A549 (cell line): Measurements from ENCODE around the gene RPLP1. TPM values are rescaled to one million over a fixed set of nuclear protein-coding genes. Genes with fewer than 3 reads are reported as not detected.
A peak's percentile ranks its signal among the peaks of the same experiment; 100 is the strongest.

Experiments used
- ATAC-seq, 2 experiments: fragments of 200-7000 bp in 1 of 2; fragments of >200 bp in 1 of 2; cut with Nextera tagmentation in 1 of 2; cut with Tn5 transposase in 1 of 2; 3 replicates each; pipeline versions ENCODE4 v1.8.0 to v1.9.1; 2018 to 2020; ENCODE audit warnings: mild to moderate bottlenecking in 1 of 2, moderate library complexity in 1 of 2
- CTCF ChIA-PET: fragments of 300-600 bp; sonication (Branson Sonifier 250); formaldehyde crosslinking; extraction: SDS; loops from one replicate; lab custom pipeline; 2021; ENCODE audit warnings: antibody characterized with exemption, inconsistent platforms; lab: Yijun Ruan, JAX
- POLR2A ChIA-PET: fragments of 350-600 bp; formaldehyde crosslinking; extraction: SDS; loops from one replicate; lab custom pipeline; 2021; ENCODE audit warnings: antibody characterized with exemption, inconsistent platforms; lab: Yijun Ruan, JAX
- DNase-seq, 2 experiments: peaks; one replicate each; pipeline versions ENCODE4 v3.0.0 to v3.0.0-alpha.2; 2011 to 2016; ENCODE audit warnings: low read depth in 1 of 2, low spot score in 1 of 2
- FAIRE-seq: peaks from 2 replicates; lab custom pipeline; 2011; peaks lifted over from hg19 to GRCh38; lab: Jason Lieb, UNC
- H3K27ac ChIP-seq, 2 experiments: fragments of >200 bp; sonication (Bioruptor Twin); formaldehyde crosslinking; 3 replicates each; pipeline ENCODE4 v1.5.1; 2016 to 2017
- H3K4me1 ChIP-seq: fragments of >200 bp; sonication (Bioruptor Twin); formaldehyde crosslinking; 3 replicates; pipeline ENCODE4 v1.6.1; 2016
- H3K4me2 ChIP-seq: fragments of >200 bp; sonication (Bioruptor Twin); formaldehyde crosslinking; 3 replicates; pipeline ENCODE4 v1.6.1; 2016
- H3K4me3 ChIP-seq: fragments of >200 bp; sonication (Bioruptor Twin); formaldehyde crosslinking; 3 replicates; pipeline ENCODE4 v1.5.1; 2016
- H3K9me3 ChIP-seq: fragments of >200 bp; sonication (Bioruptor Twin); formaldehyde crosslinking; 3 replicates; pipeline ENCODE4 v1.6.1; 2016
- ATOH8 ChIP-seq: fragments of 250-450 bp; sonication (Bioruptor Pico); IDR thresholded peaks from 2 replicates; pipeline ENCODE4 v1.5.0; 2020; ENCODE audit warnings: low read depth, mild to moderate bottlenecking, moderate library complexity
- CBX8 ChIP-seq: fragments of 200-600 bp; sonication (generic); IDR thresholded peaks from 2 replicates; pipeline ENCODE4 v1.6.1; 2016
- CTCF ChIP-seq: fragments of >200 bp; sonication (Bioruptor Twin); formaldehyde crosslinking; IDR thresholded peaks from 3 replicates; pipeline ENCODE4 v1.5.1; 2016
- E2F6 ChIP-seq: IDR thresholded peaks from 2 replicates; pipeline ENCODE4 v1.6.1; 2012; ENCODE audit warnings: low read depth, borderline replicate concordance
- EHF ChIP-seq: fragments of 250-450 bp; sonication (Bioruptor Pico); IDR thresholded peaks from 2 replicates; pipeline ENCODE4 v1.5.0; 2020; ENCODE audit warnings: mild to moderate bottlenecking
- ELK1 ChIP-seq: fragments of 150-350 bp; IDR thresholded peaks from 2 replicates; pipeline ENCODE4 v1.6.1; 2014; ENCODE audit warnings: low read depth, mild to moderate bottlenecking, low read length
- EP300 ChIP-seq, 2 experiments: fragments of >200 bp; sonication (Bioruptor Twin); formaldehyde crosslinking; IDR thresholded peaks; 2 replicates in 1 of 2; 3 replicates in 1 of 2; pipeline ENCODE4 v1.6.1; 2016 to 2017
- GATA3 ChIP-seq: IDR thresholded peaks from 2 replicates; pipeline ENCODE4 v1.6.1; 2012; ENCODE audit warnings: borderline replicate concordance
- HDAC2 ChIP-seq: fragments of 200-600 bp; sonication (generic); IDR thresholded peaks from 2 replicates; pipeline ENCODE4 v1.6.1; 2016
- HES2 ChIP-seq: fragments of >200 bp; sonication (Bioruptor Twin); formaldehyde crosslinking; IDR thresholded peaks from 2 replicates; pipeline ENCODE4 v1.6.1; 2016
- HOXB13 ChIP-seq: fragments of 250-450 bp; sonication (Bioruptor Pico); IDR thresholded peaks from 2 replicates; pipeline ENCODE4 v1.5.0; 2020; ENCODE audit warnings: low read depth, mild to moderate bottlenecking, moderate library complexity
- KDM1A ChIP-seq: fragments of 200-600 bp; sonication (generic); IDR thresholded peaks from 2 replicates; pipeline ENCODE4 v1.6.1; 2016; ENCODE audit warnings: low read depth, mild to moderate bottlenecking
- PBX3 ChIP-seq: IDR thresholded peaks from 2 replicates; pipeline ENCODE4 v1.6.1; 2012
- POLR2A ChIP-seq: IDR thresholded peaks from 2 replicates; pipeline ENCODE4 v1.6.1; 2012; ENCODE audit warnings: mild to moderate bottlenecking, low read length
- POLR2AphosphoS2 ChIP-seq: conservative IDR thresholded peaks from 2 replicates; pipeline ENCODE4 v1.6.1; 2012; ENCODE audit warnings: low read length, improper control_type of control experiment, inconsistent platforms
- RAD21 ChIP-seq, 2 experiments: fragments of >200 bp in 1 of 2; sonication (Bioruptor Twin) in 1 of 2; formaldehyde crosslinking in 1 of 2; IDR thresholded peaks in 1 of 2; conservative IDR thresholded peaks in 1 of 2; 2 replicates in 1 of 2; 3 replicates in 1 of 2; pipeline ENCODE4 v1.6.1; 2012 to 2018; ENCODE audit warnings: inconsistent platforms in 1 of 2
- RARB ChIP-seq: fragments of 250-450 bp; sonication (Bioruptor Pico); IDR thresholded peaks from 2 replicates; pipeline ENCODE4 v1.8.0; 2021; ENCODE audit warnings: mild to moderate bottlenecking, moderate library complexity
- RCOR1 ChIP-seq: fragments of 150-350 bp; IDR thresholded peaks from 2 replicates; pipeline ENCODE4 v1.6.1; 2014; ENCODE audit warnings: antibody characterized with exemption, low read length, low read depth
- REST ChIP-seq: fragments of 200-600 bp; sonication (generic); IDR thresholded peaks from 2 replicates; pipeline ENCODE4 v1.6.1; 2016; ENCODE audit warnings: antibody characterized with exemption, mild to moderate bottlenecking, moderate library complexity
- SMC3 ChIP-seq: fragments of >200 bp; sonication (Bioruptor Twin); formaldehyde crosslinking; IDR thresholded peaks from 3 replicates; pipeline ENCODE4 v1.6.1; 2018; ENCODE audit warnings: inconsistent platforms
- WGBS: methylation state at CpG from one replicate; pipeline ENCODE4 v1.1.6; 2017; ENCODE audit errors: missing lambda C conversion rate; 5-methylcytosine and 5-hydroxymethylcytosine counted together
- polyA plus RNA-seq, 4 experiments: library from polyadenylated mRNA; depleted of rRNA in 3 of 4; stranded (reverse); fragments of >200 nt; fragmentation: RNase III in 1 of 4; extraction: RNeasy Plus Mini Kit Qiagen cat#74134 plus additional on column Dnase treatment in 1 of 4; gene quantifications; 2 replicates in 3 of 4; 3 replicates in 1 of 4; pipeline ENCODE4 v1.2.3, GENCODE V29; 2011 to 2017

Gene RPLP1
- polyA plus RNA-seq, 2 of the 4 experiments (the other 2 are of a cell fraction): 1,245 to 4,104 TPM

GRCh38 chr15:69467636-69468035 is 15.0 kb downstream of the RPLP1 start:
- 29% methylated on average over 11 of the region's 11 CpGs for WGBS
- H3K4me2 ChIP-seq: peak overlapping the region; percentile 10; the same call in 1 of the 3 replicates
- H3K27ac ChIP-seq: 0 out of 6 replicates have a peak overlapping the region, but pooled peaks of 1 of the 2 experiments have one; percentile 9
- POLR2A ChIA-PET: no interaction called here
- FAIRE-seq: no peak
- H3K9me3 ChIP-seq: no peaks in the 10 kb centered on the region
- no peak overlapping the region for H3K4me3 ChIP-seq
- CTCF ChIA-PET: interaction anchor here (0.8 to 9.0 kb wide), 5 partner anchors 10 to 999 kb away, joined by 3 to 152 read pairs (median 5); partner anchors contain the start of gene RPLP1
- DNase-seq: no peak
- ATAC-seq: no peak
- no peak for TF ChIP-seq GATA3
- no peak for TF ChIP-seq POLR2AphosphoS2
- no peak for TF ChIP-seq RAD21 (conservative IDR thresholded peaks at IDR 0.05 in 1 of 2, IDR thresholded peaks at IDR 0.05 in 1 of 2)
- no peak for TF ChIP-seq RARB (CRISPR knock-in tag)
- TF ChIP-seq REST: no peak
- no peak for TF ChIP-seq KDM1A
- TF ChIP-seq POLR2A: no peak
- TF ChIP-seq EHF: no peak
- no peak for TF ChIP-seq CTCF
- no peak for TF ChIP-seq ATOH8 (CRISPR knock-in tag)
- TF ChIP-seq HDAC2: no peak
- TF ChIP-seq E2F6: no peak
- no peak for TF ChIP-seq HOXB13 (CRISPR knock-in tag)
- no peak for TF ChIP-seq EP300 (IDR thresholded peaks at IDR 0.05)
- TF ChIP-seq HES2: no peak
- no peak for TF ChIP-seq SMC3
- no peak for TF ChIP-seq CBX8
- no peak for TF ChIP-seq RCOR1
- TF ChIP-seq PBX3: no peak
- TF ChIP-seq ELK1: no peak
- H3K4me1 ChIP-seq: peaks cover 32% of the 10 kb centered on the region
